ENCODE data around the gene STK24.

GRCh38 chr13:98436233-98436910 lies 140.5 kb downstream of the STK24 start:
- TF ChIP-seq CTCF (conservative IDR thresholded peaks at IDR 0.05 in 1 of 2, IDR thresholded peaks at IDR 0.05 in 1 of 2; ENCODE audit: low read depth in 1 of 2, low read length in 2 of 2) (no peak), EZH2 (IDR thresholded peaks at IDR 0.05; ENCODE audit: low read length, missing control alignments) (no peak)
